ENCODE measurements around the gene C12orf60.

C12orf60 gene

DNA sequence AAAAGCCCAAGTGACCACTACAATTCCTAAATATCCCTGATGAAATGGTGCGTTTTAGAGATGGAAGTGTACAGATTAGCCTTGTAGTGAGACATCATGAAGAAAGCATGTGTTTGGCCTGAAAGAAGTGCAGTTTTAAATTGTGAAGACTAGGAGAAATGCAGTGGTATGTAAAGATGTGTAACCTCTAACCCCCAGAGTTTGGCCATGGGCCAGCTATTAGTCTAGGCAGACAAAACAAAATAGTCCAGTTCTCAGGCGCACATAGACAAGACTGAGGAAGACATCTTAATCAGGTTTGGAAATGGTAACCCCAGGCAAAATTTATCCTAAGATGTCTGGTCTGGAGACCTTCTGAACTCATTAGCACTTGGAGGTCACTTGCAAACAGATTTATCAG, 23.6 kb upstream of the C12orf60 start:
- DNase-seq (ENCODE audit: low read depth): no peak
- TF ChIP-seq, protein P1, sequence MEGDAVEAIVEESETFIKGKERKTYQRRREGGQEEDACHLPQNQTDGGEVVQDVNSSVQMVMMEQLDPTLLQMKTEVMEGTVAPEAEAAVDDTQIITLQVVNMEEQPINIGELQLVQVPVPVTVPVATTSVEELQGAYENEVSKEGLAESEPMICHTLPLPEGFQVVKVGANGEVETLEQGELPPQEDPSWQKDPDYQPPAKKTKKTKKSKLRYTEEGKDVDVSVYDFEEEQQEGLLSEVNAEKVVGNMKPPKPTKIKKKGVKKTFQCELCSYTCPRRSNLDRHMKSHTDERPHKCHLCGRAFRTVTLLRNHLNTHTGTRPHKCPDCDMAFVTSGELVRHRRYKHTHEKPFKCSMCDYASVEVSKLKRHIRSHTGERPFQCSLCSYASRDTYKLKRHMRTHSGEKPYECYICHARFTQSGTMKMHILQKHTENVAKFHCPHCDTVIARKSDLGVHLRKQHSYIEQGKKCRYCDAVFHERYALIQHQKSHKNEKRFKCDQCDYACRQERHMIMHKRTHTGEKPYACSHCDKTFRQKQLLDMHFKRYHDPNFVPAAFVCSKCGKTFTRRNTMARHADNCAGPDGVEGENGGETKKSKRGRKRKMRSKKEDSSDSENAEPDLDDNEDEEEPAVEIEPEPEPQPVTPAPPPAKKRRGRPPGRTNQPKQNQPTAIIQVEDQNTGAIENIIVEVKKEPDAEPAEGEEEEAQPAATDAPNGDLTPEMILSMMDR (IDR thresholded peaks at IDR 0.05; ENCODE audit: low read depth, low read length, missing control alignments): no peak
- H3K4me3 ChIP-seq (ENCODE audit: low read depth, low read length): no peak overlapping the region

DNA sequence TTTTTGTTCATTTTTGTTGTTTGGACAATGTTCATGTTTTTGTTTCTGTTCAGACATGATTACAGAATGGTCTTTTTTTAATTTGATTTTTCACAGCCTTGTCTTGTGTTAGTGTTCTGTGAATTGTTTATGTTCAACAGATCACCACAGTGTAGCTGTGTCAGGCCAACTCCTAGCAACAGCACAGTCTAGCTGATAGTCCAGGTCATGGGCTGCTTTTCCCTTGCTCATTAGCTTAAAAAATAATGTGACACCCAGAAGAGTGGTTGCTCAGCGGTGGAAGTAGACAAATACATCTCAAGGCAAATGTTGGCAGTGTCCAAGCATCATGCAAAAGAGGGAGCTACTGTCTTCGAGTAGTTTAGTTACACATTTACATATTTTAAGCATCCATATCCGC, 22.6 kb upstream of the C12orf60 start:
- TF ChIP-seq, protein P1 (IDR thresholded peaks at IDR 0.05; ENCODE audit: low read depth, low read length, missing control alignments): no peak
- DNase-seq (ENCODE audit: low read depth): no peak
- H3K4me3 ChIP-seq (ENCODE audit: low read depth, low read length): no peak overlapping the region

DNA sequence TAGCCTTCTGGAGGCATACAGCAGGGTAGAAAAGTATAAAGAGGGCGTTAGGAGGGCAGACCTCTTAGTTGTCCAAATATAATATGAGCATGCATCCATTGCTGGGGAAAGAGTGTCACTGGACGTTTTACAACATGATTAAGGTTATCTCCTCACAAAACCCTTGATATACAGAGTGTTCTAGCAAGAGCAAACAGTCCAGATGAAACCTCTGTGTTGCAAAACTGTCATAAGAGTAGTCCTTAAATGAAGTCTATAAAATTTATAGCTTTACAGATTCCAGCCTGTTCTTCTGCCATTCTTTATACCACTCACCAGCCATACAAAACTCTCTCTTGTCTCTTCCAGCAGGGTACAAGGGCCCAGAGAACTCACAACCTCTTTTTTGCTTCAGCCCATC, 21.9 kb upstream of the C12orf60 start:
- no peak overlapping the region for H3K4me3 ChIP-seq (ENCODE audit: low read depth, low read length)
- TF ChIP-seq, protein P1 (IDR thresholded peaks at IDR 0.05; ENCODE audit: low read depth, low read length, missing control alignments): no peak
- no peak for DNase-seq (ENCODE audit: low read depth)

DNA sequence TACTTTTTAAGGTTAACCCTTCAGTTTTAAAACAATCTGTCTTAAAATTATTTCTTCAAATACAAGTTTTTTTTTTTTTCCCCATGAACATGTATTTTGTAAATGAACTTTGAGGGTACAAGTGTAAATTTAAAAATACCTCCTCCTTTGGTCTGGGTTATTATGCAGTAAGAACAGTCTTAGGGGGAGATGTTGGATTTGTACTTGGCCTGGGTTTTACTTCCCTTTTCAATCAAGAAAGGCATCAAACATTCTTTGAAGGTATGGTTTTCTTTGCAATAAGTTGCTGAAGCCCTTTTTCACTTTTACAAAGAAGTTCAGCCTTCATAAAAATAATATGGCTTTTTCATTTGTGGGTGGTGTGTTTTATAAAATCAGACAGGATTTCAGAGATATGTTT, 20.7 kb upstream of the C12orf60 start:
- TF ChIP-seq, protein P1 (IDR thresholded peaks at IDR 0.05; ENCODE audit: low read depth, low read length, missing control alignments): no peak
- no peak for DNase-seq (ENCODE audit: low read depth)
- H3K4me3 ChIP-seq (ENCODE audit: low read depth, low read length): no peak overlapping the region

DNA sequence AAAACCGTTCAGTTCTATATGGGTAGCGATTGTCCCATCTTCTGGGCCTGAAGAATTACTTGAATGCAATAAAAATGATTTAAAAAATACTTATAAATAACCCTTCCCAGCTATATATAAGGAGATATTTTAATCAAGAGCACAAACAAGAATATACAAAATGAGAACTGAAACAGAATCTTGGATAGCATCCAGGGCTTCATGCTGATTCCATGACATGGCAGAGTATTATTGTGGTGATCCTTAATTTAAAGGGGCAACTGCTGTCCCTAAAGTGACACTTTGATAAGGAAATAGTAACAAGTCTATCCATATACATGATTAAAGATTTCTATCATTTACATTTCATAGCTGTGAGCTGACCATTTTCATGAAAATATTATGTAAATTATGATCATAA, 19.0 kb upstream of the C12orf60 start:
- TF ChIP-seq, protein P1 (IDR thresholded peaks at IDR 0.05; ENCODE audit: low read depth, low read length, missing control alignments): no peak
- no peak overlapping the region for H3K4me3 ChIP-seq (ENCODE audit: low read depth, low read length)

DNA sequence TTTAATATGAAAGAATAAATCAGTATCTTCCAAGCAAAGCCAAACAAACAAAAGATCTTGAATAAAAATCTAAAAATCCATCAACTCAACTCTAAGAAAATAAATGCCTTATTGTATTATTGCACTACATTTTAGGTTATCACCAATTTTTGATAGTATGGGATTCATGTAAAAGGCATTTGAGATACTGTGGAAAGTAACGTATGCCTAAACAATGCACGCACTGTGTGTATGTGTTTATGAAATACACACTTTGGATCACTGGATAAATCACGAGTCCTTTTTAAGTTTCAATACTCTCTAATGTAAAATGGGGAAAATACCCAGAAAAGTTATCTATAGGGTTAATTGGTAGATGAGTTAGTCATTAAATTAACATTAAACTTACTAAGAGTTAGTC, 17.9 kb upstream of the C12orf60 start:
- TF ChIP-seq, protein P1 (IDR thresholded peaks at IDR 0.05; ENCODE audit: low read depth, low read length, missing control alignments): no peak
- H3K4me3 ChIP-seq (ENCODE audit: low read depth, low read length): no peak overlapping the region
- DNase-seq (ENCODE audit: low read depth): no peak

More for the DNA sequence above, 19.0 kb upstream of the C12orf60 start:
- DNase-seq (ENCODE audit: low read depth): no peak

DNA sequence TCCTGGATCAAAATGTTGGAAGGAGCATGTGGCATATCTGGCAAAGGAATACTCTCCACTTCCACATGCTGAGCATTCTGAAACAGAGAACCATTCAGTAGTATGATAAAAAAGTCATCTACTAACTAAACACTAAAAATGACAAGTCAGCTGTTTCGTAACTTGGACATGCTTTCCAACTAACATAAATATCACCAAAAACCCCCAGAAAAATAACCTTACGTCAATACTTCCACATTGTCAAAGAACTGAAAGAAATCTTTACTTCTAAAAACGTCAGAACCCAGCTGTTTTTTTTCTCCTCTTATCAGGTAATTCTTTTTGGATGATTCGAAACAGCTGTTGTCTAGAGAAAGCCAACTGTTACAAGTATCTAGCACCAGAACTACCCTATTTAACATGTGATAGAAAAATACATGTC, 8.4 kb upstream of the C12orf60 start:
- no peak for DNase-seq (ENCODE audit: low read depth)
- TF ChIP-seq, protein P1 (IDR thresholded peaks at IDR 0.05; ENCODE audit: low read depth, low read length, missing control alignments): no peak
- no peak overlapping the region for H3K4me3 ChIP-seq (ENCODE audit: low read depth, low read length)
